ENCODE data around the gene ZNF581. TPM values are rescaled to one million over a fixed set of nuclear protein-coding genes. Genes with fewer than 3 reads are reported as not detected.
A peak's percentile ranks its signal among the peaks of the same experiment; 100 is the strongest.

The ZNF581 gene
- total RNA-seq, 3 donors from 2014 or later = 15.2 to 22.5 (median 20.1) TPM

DNA sequence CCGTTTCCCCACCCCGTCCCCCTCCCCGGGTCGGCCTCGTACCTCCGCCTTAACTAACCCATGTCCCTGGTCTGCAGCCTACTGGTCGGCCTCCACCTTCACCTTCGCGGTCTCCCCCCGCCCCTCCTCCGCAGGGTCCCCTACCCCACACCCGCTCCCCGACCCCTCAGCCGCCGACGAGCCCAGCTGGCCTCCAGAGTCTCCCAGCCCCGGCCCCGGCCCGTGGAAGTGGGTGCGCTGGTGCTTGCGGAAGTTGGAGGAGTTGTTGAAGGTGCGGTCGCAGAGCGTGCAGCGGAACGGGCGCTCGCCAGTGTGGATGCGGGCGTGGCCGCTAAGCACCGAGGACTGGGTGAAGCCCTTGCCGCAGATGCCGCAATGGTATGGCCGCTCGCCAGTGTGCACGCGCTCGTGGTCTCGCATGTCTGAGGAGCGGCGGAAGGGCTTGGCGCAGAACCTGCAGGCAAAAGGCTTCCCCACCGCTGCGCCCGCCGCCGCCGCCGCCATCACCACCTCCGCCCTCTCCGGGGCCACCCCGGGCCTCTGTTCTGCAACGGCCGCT is 21.7 kb upstream of the ZNF581 start:
- no peak for TF ChIP-seq CTCF (IDR thresholded peaks at IDR 0.05)
- H3K9me3 ChIP-seq = no peaks in the 10 kb centered on the region
- H3K4me3 ChIP-seq = no peak overlapping the region
- no peak for ATAC-seq
- H3K4me1 ChIP-seq (ENCODE audit: low read depth) = peaks cover 4% of the 10 kb centered on the region
- H3K36me3 ChIP-seq (ENCODE audit: low read depth) = no peaks in the 10 kb centered on the region
- peak in 1 of 3 donors; percentile 62 for DNase-seq
- intact Hi-C loops (cut with DNase I, micrococcal nuclease) = no loop called here

DNA sequence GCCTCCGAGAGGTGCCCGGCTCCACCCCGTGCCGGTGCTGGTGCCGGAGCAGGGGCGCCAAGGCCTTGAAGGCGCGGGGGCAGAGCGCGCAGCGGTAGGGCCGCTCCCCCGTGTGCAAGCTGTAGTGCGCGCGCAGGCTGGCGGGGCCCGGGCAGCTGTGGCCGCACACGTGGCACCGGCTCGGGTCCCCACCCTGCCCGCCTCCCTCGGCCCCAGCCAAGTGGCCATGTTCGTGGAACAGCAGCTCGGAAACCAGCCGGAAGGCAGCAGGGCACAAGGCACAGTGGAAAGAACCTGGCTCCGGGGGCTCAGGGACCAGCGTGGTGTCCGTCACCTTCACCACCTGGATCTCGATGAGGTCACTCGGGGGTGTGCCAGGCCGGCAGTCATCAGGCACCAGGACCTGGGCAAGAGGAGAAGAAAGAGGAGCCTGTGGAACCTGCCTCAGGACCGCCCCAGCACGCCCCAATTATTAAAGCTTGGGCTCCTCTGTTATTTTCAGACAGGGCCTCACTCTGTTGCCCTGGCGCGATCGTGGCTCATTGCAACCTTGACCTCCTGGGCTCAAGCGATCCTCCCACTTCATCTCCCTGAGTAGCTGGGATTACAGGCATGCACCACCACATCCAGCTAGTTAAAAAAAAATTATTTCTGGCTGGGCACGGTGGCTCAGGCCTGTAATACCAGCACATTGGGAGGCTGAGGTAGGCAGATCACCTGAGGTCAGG is 21.0 kb upstream of the ZNF581 start:
- no peak for ATAC-seq
- no peak for TF ChIP-seq CTCF (IDR thresholded peaks at IDR 0.05)
- DNase-seq = no peak
- Histone ChIP-seq H3K9me3 (no peaks in the 10 kb centered on the region), H3K4me3 (no peak overlapping the region), H3K4me1 (ENCODE audit: low read depth) (peaks cover 4% of the 10 kb centered on the region), H3K36me3 (ENCODE audit: low read depth) (no peaks in the 10 kb centered on the region)
- intact Hi-C loops (cut with DNase I, micrococcal nuclease) = no loop called here

DNA sequence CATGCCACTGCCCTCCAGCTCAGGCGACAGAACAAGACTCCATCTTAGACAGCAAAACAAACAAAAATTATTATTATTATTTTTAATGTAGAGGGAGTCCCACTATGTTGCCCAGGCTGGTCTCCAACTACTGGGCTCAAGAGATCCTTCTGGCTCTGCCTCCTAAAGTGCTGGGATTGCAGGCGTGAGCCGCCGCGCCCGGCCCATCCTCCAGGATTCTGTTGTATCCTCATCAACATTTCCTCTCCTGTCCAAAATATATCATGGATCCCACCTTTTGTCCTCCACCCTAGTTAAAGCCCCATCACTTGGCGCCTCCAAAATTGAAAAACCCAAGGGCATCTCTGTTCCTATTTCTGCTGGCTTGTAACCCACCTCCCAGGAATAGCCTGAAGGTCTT is 20.3 kb upstream of the ZNF581 start:
- intact Hi-C loops (cut with DNase I, micrococcal nuclease) = no loop called here
- DNase-seq (no peak), ATAC-seq (no peak)
- no peaks in the 10 kb centered on the region for H3K9me3 ChIP-seq
- no peaks in the 10 kb centered on the region for H3K36me3 ChIP-seq (ENCODE audit: low read depth)
- no peak overlapping the region for H3K4me3 ChIP-seq
- no peak for TF ChIP-seq CTCF (IDR thresholded peaks at IDR 0.05)
- H3K4me1 ChIP-seq (ENCODE audit: low read depth) = peaks cover 4% of the 10 kb centered on the region

- no peak for TF ChIP-seq CTCF (IDR thresholded peaks at IDR 0.05)
- Histone ChIP-seq H3K36me3 (ENCODE audit: low read depth) (no peaks in the 10 kb centered on the region), H3K9me3 (no peaks in the 10 kb centered on the region), H3K4me3 (no peak overlapping the region), H3K4me1 (ENCODE audit: low read depth) (peaks cover 4% of the 10 kb centered on the region)
- intact Hi-C loops (cut with DNase I, micrococcal nuclease) = no loop called here
- ATAC-seq (no peak), DNase-seq (no peak)
Measured at GRCh38 chr19:55623561-55623960, 19.9 kb upstream of the ZNF581 start.

GRCh38 chr19:55624109-55625003 is 19.1 kb upstream of the ZNF581 start, which contains the start of gene ZNF784:
ZNF784 (minus strand) TSS chr19:55624566; CDS start chr19:55624561, 5 bp downstream.
- DNase-seq (peak; percentile 93 to 95 (median 94)), ATAC-seq (peak; percentile 97)
- intact Hi-C loops (cut with DNase I, micrococcal nuclease) = no loop called here
- no peaks in the 10 kb centered on the region for H3K9me3 ChIP-seq
- no peaks in the 10 kb centered on the region for H3K36me3 ChIP-seq (ENCODE audit: low read depth)
- H3K4me1 ChIP-seq (ENCODE audit: low read depth) = peaks cover 4% of the 10 kb centered on the region
- no peak for TF ChIP-seq CTCF (IDR thresholded peaks at IDR 0.05)
- peak within 1 kb of the TSS; percentile 17 for H3K4me3 ChIP-seq
